GM12875 (cell line): ENCODE measurements around the gene CEP104.

Experiments used
- H3K4me3 ChIP-seq: one replicate; pipeline ENCODE4 v1.5.1; 2011; ENCODE audit warnings: low read depth, low read length, control low read depth
- CTCF ChIP-seq: IDR thresholded peaks from 2 replicates; pipeline ENCODE4 v1.5.1; 2011; ENCODE audit warnings: low read depth, mild to moderate bottlenecking, control low read depth, inconsistent platforms, low read length, moderate library complexity, borderline replicate concordance; ENCODE audit not compliant: insufficient read depth

Gene CEP104

GRCh38 chr1:3777647-3778589, 79.1 kb downstream of the CEP104 start:
- no peak for TF ChIP-seq CTCF

GRCh38 chr1:3777078-3777547, 79.9 kb downstream of the CEP104 start:
- TF ChIP-seq CTCF: no peak
- no peak overlapping the region for H3K4me3 ChIP-seq

More at GRCh38 chr1:3777647-3778589, 79.1 kb downstream of the CEP104 start:
- no peak overlapping the region for H3K4me3 ChIP-seq

- TF ChIP-seq CTCF: no peak
- no peak overlapping the region for H3K4me3 ChIP-seq
Measured at GRCh38 chr1:3776231-3776961, 80.6 kb downstream of the CEP104 start.

GRCh38 chr1:3775490-3776230, 81.4 kb downstream of the CEP104 start:
- TF ChIP-seq CTCF: peak; percentile 82
- no peak overlapping the region for H3K4me3 ChIP-seq

GRCh38 chr1:3774946-3775489, 82.0 kb downstream of the CEP104 start:
- no peak for TF ChIP-seq CTCF
- H3K4me3 ChIP-seq: no peak overlapping the region

GRCh38 chr1:3774276-3774945, 82.6 kb downstream of the CEP104 start:
- no peak overlapping the region for H3K4me3 ChIP-seq
- no peak for TF ChIP-seq CTCF
